Vagina (tissue), 2 donors: ENCODE data around the gene KCTD20.

Experiments
- CTCF ChIP-seq, 3 experiments: fragments of 450-650 bp in 2 of 3; fragments of 200-600 bp in 1 of 3; sonication (generic) in 1 of 3; IDR thresholded peaks; one replicate each; pipeline ENCODE4 v1.5.1; 2017 to 2019; ENCODE audit warnings: antibody characterized with exemption in 3 of 3, mild to moderate bottlenecking in 2 of 3, moderate library complexity in 2 of 3
- POLR2A ChIP-seq, 2 donors: fragments of 450-650 bp; IDR thresholded peaks; one replicate each; pipeline ENCODE4 v1.6.1; 2017; ENCODE audit warnings: antibody characterized with exemption in 2 of 2, mild to moderate bottlenecking in 2 of 2, moderate library complexity in 2 of 2
- POLR2AphosphoS5 ChIP-seq, 2 donors: sonication (generic); formaldehyde crosslinking; IDR thresholded peaks; one replicate each; pipeline ENCODE4 v1.9.0; 2017; ENCODE audit warnings: antibody characterized with exemption in 2 of 2, mild to moderate bottlenecking in 2 of 2, low read depth in 1 of 2; ENCODE audit not compliant: insufficient read depth in 1 of 2

GRCh38 chr6:36460916-36461315 lies 18.1 kb downstream of the KCTD20 start:
- no peak for TF ChIP-seq CTCF (IDR thresholded peaks at IDR 0.05)
- no peak for TF ChIP-seq POLR2AphosphoS5 (IDR thresholded peaks at IDR 0.05; ENCODE audit: insufficient read depth in 1 of 2, low read depth in 1 of 2)
- TF ChIP-seq POLR2A (IDR thresholded peaks at IDR 0.05) = no peak
